Muscle of arm (tissue), 14 donors: ENCODE measurements around the gene UBXN11. TPM values are rescaled to one million over a fixed set of nuclear protein-coding genes. Genes with fewer than 3 reads are reported as not detected.
A peak's percentile ranks its signal among the peaks of the same experiment; 100 is the strongest.

ENCODE experiments used
- DNase-seq: peaks from one replicate; pipeline ENCODE4 v3.0.0-alpha.2; 2013
- long read RNA-seq, 11 donors: transcript quantifications; one replicate each; lab custom pipeline, GENCODE V29; 2026
- polyA plus RNA-seq, 12 donors: library from polyadenylated mRNA; unstranded; fragments of 120-200 nt; gene quantifications; one replicate each; pipeline ENCODE4 v1.2.1, GENCODE V29; 2013; ENCODE audit not compliant: insufficient read length in 12 of 12

Gene UBXN11
- 10 to 100 TPM in 3 of 12 donors, 1 to 10 TPM in 8, not detected in 1; 5.3 to 20.5 (median 7.6) TPM for polyA plus RNA-seq
- long read RNA-seq, donor 1, partial matches to known transcripts = 0 of 3 reads
- long read RNA-seq, donor 1, other reads (novel, unspliced or antisense) = 0 of 3 reads
- long read RNA-seq, donor 2, partial matches to known transcripts = 0 of 1 reads
- long read RNA-seq, donor 2, other reads (novel, unspliced or antisense) = 0 of 1 reads
- long read RNA-seq, donor 3 = 0 reads
- long read RNA-seq, donor 4 = 0 reads
- long read RNA-seq, donor 5, partial matches to known transcripts = 0 of 5 reads
- long read RNA-seq, donor 5, other reads (novel, unspliced or antisense) = 5 of 5 reads
- long read RNA-seq, donor 6, partial matches to known transcripts = 0 of 1 reads
- long read RNA-seq, donor 6, other reads (novel, unspliced or antisense) = 0 of 1 reads
- long read RNA-seq, donor 7, partial matches to known transcripts = 0 of 1 reads
- long read RNA-seq, donor 7, other reads (novel, unspliced or antisense) = 0 of 1 reads
- long read RNA-seq, donor 8 = 0 reads
- long read RNA-seq, donor 9 = 0 reads
- long read RNA-seq, donor 10 = 0 reads
- long read RNA-seq, donor 11, partial matches to known transcripts = 0 of 1 reads
- long read RNA-seq, donor 11, other reads (novel, unspliced or antisense) = 0 of 1 reads

- peak; percentile 82 for DNase-seq
Observed at GRCh38 chr1:26306290-26307229, at the start of gene UBXN11. UBXN11 (minus strand) TSS chr1:26306636; CDS start chr1:26302883, 3,753 bp downstream.

GRCh38 chr1:26356106-26356505 lies 49.7 kb upstream of the UBXN11 start:
- DNase-seq = no peak

- no peak for DNase-seq
Observed at GRCh38 chr1:26354972-26355371, 48.5 kb upstream of the UBXN11 start.

- DNase-seq = no peak
Observed at GRCh38 chr1:26353976-26354820, 47.8 kb upstream of the UBXN11 start, which contains the start of gene CRYBG2. CRYBG2 (minus strand) TSS chr1:26354130; CDS start chr1:26346657, 7,473 bp downstream.

GRCh38 chr1:26353210-26353859 lies 46.9 kb upstream of the UBXN11 start:
- DNase-seq = no peak

- DNase-seq = no peak
Observed at GRCh38 chr1:26352338-26352679, 45.9 kb upstream of the UBXN11 start.

GRCh38 chr1:26351590-26352337 lies 45.3 kb upstream of the UBXN11 start:
- no peak for DNase-seq

GRCh38 chr1:26350701-26351589 lies 44.5 kb upstream of the UBXN11 start:
- DNase-seq = no peak

- DNase-seq = no peak
Observed at GRCh38 chr1:26350343-26350700, 43.9 kb upstream of the UBXN11 start.

- no peak for DNase-seq
Observed at GRCh38 chr1:26349877-26350244, 43.4 kb upstream of the UBXN11 start.

GRCh38 chr1:26349188-26349876 lies 42.9 kb upstream of the UBXN11 start:
- DNase-seq = no peak

GRCh38 chr1:26346274-26347033 lies 40.0 kb upstream of the UBXN11 start:
- no peak for DNase-seq

GRCh38 chr1:26345718-26346117 lies 39.3 kb upstream of the UBXN11 start:
- DNase-seq = no peak

- no peak for DNase-seq
Observed at GRCh38 chr1:26344147-26344920, 37.9 kb upstream of the UBXN11 start.

- no peak for DNase-seq
Observed at GRCh38 chr1:26340047-26340481, 33.6 kb upstream of the UBXN11 start.

GRCh38 chr1:26338670-26339069 lies 32.2 kb upstream of the UBXN11 start:
- DNase-seq = no peak

GRCh38 chr1:26337625-26338024 lies 31.2 kb upstream of the UBXN11 start:
- DNase-seq = no peak
